Endodermal cell (in vitro differentiated cells): ENCODE measurements around the gene MYO7B. TPM values are rescaled to one million over a fixed set of nuclear protein-coding genes. Genes with fewer than 3 reads are reported as not detected.

ENCODE experiments used
- DNase-seq: peaks from one replicate; pipeline ENCODE4 v3.0.0-alpha.2; 2017
- H3K27ac ChIP-seq: 2 replicates; pipeline ENCODE4 v1.5.1; 2013; ENCODE audit warnings: mild to moderate bottlenecking, low read depth, low read length, moderate library complexity
- H3K27me3 ChIP-seq: 2 replicates; pipeline ENCODE4 v1.6.1; 2013; ENCODE audit warnings: mild to moderate bottlenecking, low read length, moderate library complexity; ENCODE audit not compliant: insufficient read depth, control insufficient read depth, poor library complexity, severe bottlenecking
- H3K36me3 ChIP-seq: 2 replicates; pipeline ENCODE4 v1.7.0; 2013; ENCODE audit warnings: mild to moderate bottlenecking, low read length, moderate library complexity; ENCODE audit not compliant: control insufficient read depth, insufficient read depth
- H3K4me1 ChIP-seq: one replicate; pipeline ENCODE4 v1.7.0; 2013; ENCODE audit warnings: low read length; ENCODE audit not compliant: control insufficient read depth, insufficient read depth
- H3K4me3 ChIP-seq: 2 replicates; pipeline ENCODE4 v1.5.1; 2013; ENCODE audit warnings: mild to moderate bottlenecking, low read length, moderate library complexity
- H3K9ac ChIP-seq: 2 replicates; pipeline ENCODE4 v1.6.1; 2013; ENCODE audit warnings: mild to moderate bottlenecking, low read length, moderate library complexity; ENCODE audit not compliant: poor library complexity, severe bottlenecking; ENCODE audit errors: extremely low read depth
- H3K9me3 ChIP-seq: 2 replicates; pipeline ENCODE4 v1.6.1; 2013; ENCODE audit warnings: mild to moderate bottlenecking, low read length, moderate library complexity; ENCODE audit not compliant: control insufficient read depth
- H3K27ac Mint-ChIP-seq: 2 replicates; pipeline ENCODE4 v1.8.0; 2020; ENCODE audit warnings: mixed read lengths
- H3K27me3 Mint-ChIP-seq: 2 replicates; pipeline ENCODE4 v1.8.0; 2021; ENCODE audit warnings: mild to moderate bottlenecking, mixed read lengths; ENCODE audit not compliant: insufficient read depth
- H3K36me3 Mint-ChIP-seq: 2 replicates; pipeline ENCODE4 v1.8.0; 2020; ENCODE audit warnings: low read depth, mixed read lengths
- H3K4me1 Mint-ChIP-seq: 2 replicates; pipeline ENCODE4 v1.8.0; 2020; ENCODE audit warnings: mixed read lengths
- H3K4me3 Mint-ChIP-seq: 2 replicates; pipeline ENCODE4 v1.8.0; 2020; ENCODE audit warnings: mild to moderate bottlenecking, moderate library complexity, mixed read lengths
- H3K9me3 Mint-ChIP-seq: 2 replicates; pipeline ENCODE4 v1.8.0; 2020; ENCODE audit warnings: mild to moderate bottlenecking, mixed read lengths
- WGBS, 2 experiments: methylation state at CpG; one replicate each; pipeline versions ENCODE4 v1.1.5 to v1.1.7; 2013; ENCODE audit warnings: missing lambda C conversion rate in 2 of 2, mixed read lengths in 1 of 2; ENCODE audit not compliant: insufficient coverage in 1 of 2, insufficient read length in 1 of 2; 5-methylcytosine and 5-hydroxymethylcytosine counted together
- total RNA-seq, 2 donors: library from RNA; stranded (reverse); fragmentation: NEBNext Ultra II Directional in 1 of 2; extraction: Animal tissue kit (Norgen Biotek cat#: 25700) in 1 of 2; gene quantifications; 2 replicates in 1 of 2; 3 replicates in 1 of 2; pipeline ENCODE4 v1.2.1, GENCODE V29; 2021
- TF ChIP-seq, protein P1 (sequence below): fragments of 200-600 bp; sonication (generic); conservative IDR thresholded peaks from 2 replicates; pipeline ENCODE4 v1.5.0; 2021; ENCODE audit warnings: antibody characterized with exemption, mild to moderate bottlenecking

Gene MYO7B
- total RNA-seq, 2 donors from 2014 or later: 0.11 TPM; not detected in 1

DNA sequence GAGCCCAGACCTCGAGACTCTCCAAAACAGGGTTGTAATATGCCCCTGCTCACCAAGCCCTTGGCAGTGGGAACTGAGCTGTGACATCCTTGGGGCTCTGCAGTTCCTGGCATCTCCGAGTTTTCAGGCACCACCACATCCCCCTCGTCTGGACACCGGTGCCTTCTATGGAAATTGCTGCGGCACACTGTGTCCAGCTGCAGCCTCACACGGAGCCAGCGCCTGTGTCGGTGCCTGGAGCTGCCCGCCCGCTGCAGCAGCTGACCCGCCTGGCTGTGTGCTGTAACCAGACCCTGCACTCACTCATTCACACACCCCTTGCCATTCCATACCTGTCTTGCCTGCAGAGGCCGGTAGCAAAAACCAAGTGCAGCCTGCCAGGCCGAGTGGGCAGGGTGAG is 21.0 kb upstream of the MYO7B start:
- H3K4me1 ChIP-seq: peaks cover 11% of the 10 kb centered on the region
- no peak overlapping the region for H3K27ac Mint-ChIP-seq
- no peak overlapping the region for H3K4me3 ChIP-seq
- no peaks in the 10 kb centered on the region for H3K27me3 Mint-ChIP-seq
- H3K4me1 Mint-ChIP-seq: peaks cover 52% of the 10 kb centered on the region
- no peaks in the 10 kb centered on the region for H3K9me3 Mint-ChIP-seq
- no peaks in the 10 kb centered on the region for H3K9me3 ChIP-seq
- TF ChIP-seq, protein P1, sequence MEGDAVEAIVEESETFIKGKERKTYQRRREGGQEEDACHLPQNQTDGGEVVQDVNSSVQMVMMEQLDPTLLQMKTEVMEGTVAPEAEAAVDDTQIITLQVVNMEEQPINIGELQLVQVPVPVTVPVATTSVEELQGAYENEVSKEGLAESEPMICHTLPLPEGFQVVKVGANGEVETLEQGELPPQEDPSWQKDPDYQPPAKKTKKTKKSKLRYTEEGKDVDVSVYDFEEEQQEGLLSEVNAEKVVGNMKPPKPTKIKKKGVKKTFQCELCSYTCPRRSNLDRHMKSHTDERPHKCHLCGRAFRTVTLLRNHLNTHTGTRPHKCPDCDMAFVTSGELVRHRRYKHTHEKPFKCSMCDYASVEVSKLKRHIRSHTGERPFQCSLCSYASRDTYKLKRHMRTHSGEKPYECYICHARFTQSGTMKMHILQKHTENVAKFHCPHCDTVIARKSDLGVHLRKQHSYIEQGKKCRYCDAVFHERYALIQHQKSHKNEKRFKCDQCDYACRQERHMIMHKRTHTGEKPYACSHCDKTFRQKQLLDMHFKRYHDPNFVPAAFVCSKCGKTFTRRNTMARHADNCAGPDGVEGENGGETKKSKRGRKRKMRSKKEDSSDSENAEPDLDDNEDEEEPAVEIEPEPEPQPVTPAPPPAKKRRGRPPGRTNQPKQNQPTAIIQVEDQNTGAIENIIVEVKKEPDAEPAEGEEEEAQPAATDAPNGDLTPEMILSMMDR: no peak
- DNase-seq: no peak
- no peak overlapping the region for H3K9ac ChIP-seq
- WGBS, 2 experiments: 93 to 94% methylated on average over 6 to 13 of the region's 13 CpGs
- peaks cover 57% of the 10 kb centered on the region for H3K36me3 Mint-ChIP-seq
- peaks cover 93% of the 10 kb centered on the region for H3K36me3 ChIP-seq
- H3K27ac ChIP-seq: no peak overlapping the region
- H3K27me3 ChIP-seq: no peaks in the 10 kb centered on the region
- no peak overlapping the region for H3K4me3 Mint-ChIP-seq

DNA sequence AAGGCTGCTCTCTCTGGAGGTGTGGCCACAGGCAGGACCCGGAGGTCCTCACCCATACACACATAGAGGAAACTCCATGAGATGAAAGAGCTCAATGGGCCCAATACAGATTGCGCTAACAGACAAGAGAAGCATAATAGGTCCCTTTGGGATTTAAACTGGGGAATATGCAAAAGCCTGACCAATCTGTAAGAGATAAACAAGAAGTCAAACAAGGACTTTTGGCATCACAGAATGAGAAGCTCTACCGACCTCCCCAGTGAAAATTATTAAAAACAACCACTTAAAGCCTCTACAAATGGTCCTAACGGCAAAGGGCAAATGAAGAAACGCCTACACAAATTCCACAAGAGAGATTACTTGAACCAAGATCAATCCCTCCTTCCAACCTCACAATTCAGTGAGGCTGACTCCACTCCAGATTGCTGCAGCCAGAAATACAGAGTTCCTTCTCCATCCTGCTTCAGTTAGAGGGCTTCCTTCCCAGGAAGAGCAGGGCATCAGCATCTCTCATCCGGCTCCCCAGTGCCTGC is 20.0 kb upstream of the MYO7B start:
- TF ChIP-seq, protein P1: no peak
- H3K36me3 Mint-ChIP-seq: peaks cover 59% of the 10 kb centered on the region
- peaks cover 50% of the 10 kb centered on the region for H3K4me1 Mint-ChIP-seq
- H3K4me3 Mint-ChIP-seq: no peak overlapping the region
- 88 to 100% methylated on average over 2 to 6 of the region's 6 CpGs for WGBS, 2 experiments
- H3K36me3 ChIP-seq: peaks cover 95% of the 10 kb centered on the region
- no peak for DNase-seq
- H3K9me3 Mint-ChIP-seq: no peaks in the 10 kb centered on the region
- no peak overlapping the region for H3K9ac ChIP-seq
- H3K4me3 ChIP-seq: peak overlapping the region; percentile 4
- H3K27me3 Mint-ChIP-seq: no peaks in the 10 kb centered on the region
- no peaks in the 10 kb centered on the region for H3K9me3 ChIP-seq
- peaks cover 15% of the 10 kb centered on the region for H3K4me1 ChIP-seq
- H3K27me3 ChIP-seq: no peaks in the 10 kb centered on the region
- peak overlapping the region; percentile 4 for H3K27ac Mint-ChIP-seq
- no peak overlapping the region for H3K27ac ChIP-seq

DNA sequence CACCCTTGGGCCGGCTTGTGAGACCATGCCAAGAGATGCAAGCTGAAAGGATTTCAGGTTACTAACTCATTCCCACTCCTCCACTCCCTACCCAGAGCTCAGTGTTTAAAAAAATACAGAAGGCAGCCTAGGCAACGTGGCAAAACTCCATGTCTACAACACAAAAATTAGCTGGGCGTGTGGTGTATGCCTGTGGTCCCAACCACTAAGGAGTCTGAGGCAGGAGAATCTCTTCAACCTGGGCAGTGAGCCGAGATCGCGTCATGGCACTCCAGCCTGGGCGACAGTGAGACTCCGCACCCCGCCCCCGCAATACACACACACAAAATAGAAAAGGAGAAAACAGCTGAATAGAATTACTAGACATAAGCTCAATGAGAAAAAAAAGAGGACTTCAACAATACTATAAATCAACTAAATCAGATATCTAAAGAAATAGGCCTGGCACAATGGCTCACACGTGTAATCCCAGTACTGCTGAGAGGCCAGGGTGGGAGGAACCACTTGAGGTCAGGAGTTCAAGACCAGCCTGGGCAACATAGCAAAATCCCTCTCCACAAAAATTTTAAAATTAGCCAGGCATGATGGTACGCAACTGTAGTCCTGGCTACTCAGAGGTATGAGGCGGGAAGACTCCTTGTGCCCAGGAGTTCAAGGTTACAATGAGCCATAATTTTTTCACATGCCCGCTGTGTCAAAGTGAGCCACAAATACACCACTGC is 19.3 kb upstream of the MYO7B start:
- DNase-seq: no peak
- Histone ChIP-seq H3K27me3 (no peaks in the 10 kb centered on the region), H3K27ac (no peak overlapping the region), H3K9me3 (no peaks in the 10 kb centered on the region), H3K9ac (no peak overlapping the region), H3K4me3 (peak overlapping the region; percentile 34), H3K36me3 (peaks cover 97% of the 10 kb centered on the region), H3K4me1 (peaks cover 15% of the 10 kb centered on the region)
- Mint-ChIP-seq H3K4me1 (peaks cover 50% of the 10 kb centered on the region), H3K9me3 (no peaks in the 10 kb centered on the region), H3K27me3 (no peaks in the 10 kb centered on the region), H3K36me3 (peaks cover 56% of the 10 kb centered on the region), H3K4me3 (no peak overlapping the region), H3K27ac (peak overlapping the region; percentile 84)
- TF ChIP-seq, protein P1: no peak
- WGBS, 2 experiments: 90 to 94% methylated on average over 6 to 11 of the region's 14 CpGs
